GM12878 (cell line): ENCODE results near the gene APLP1. TPM values are rescaled to one million over a fixed set of nuclear protein-coding genes. Genes with fewer than 3 reads are reported as not detected.

Experiments
- ATAC-seq: fragments of 200-7000 bp; cut with Tn5 transposase; 3 replicates; pipeline ENCODE4 v1.9.1; 2020; ENCODE audit warnings: mild to moderate bottlenecking, moderate library complexity
- BruUV-seq: library from RNA; stranded (reverse); fragments of 400-500 nt; replicated peaks from 2 replicates; lab custom pipeline; 2021; lab: Mats Ljungman, UMichigan
- CTCF ChIA-PET: fragments of 300-600 bp; sonication (Branson Sonifier 250); formaldehyde crosslinking; extraction: SDS; loops from one replicate; lab custom pipeline; 2021; ENCODE audit warnings: inconsistent platforms; lab: Yijun Ruan, JAX
- POLR2A ChIA-PET: fragments of 350-600 bp; formaldehyde crosslinking; extraction: SDS; loops from one replicate; lab custom pipeline; 2021; ENCODE audit warnings: inconsistent platforms; lab: Charles Lee
- RAD21 ChIA-PET: fragments of 300-600 bp; sonication (Branson Sonifier 250); formaldehyde crosslinking; loops from one replicate; lab custom pipeline; 2023; ENCODE audit warnings: antibody characterized with exemption; ENCODE audit not compliant: unreplicated experiment; lab: Charles Lee
- SMC1A ChIA-PET: fragments of 300-600 bp; sonication (Branson Sonifier 250); formaldehyde crosslinking; loops from one replicate; lab custom pipeline; 2023; ENCODE audit not compliant: unreplicated experiment, uncharacterized antibody; lab: Charles Lee
- DNase-seq: peaks from one replicate; pipeline ENCODE4 v3.0.0-alpha.2; 2011; ENCODE audit warnings: low read depth, low spot score
- FAIRE-seq: peaks from 3 replicates; lab custom pipeline; 2011; peaks lifted over from hg19 to GRCh38; lab: Jason Lieb, UNC
- H2AFZ ChIP-seq: 2 replicates; pipeline ENCODE4 v1.6.0; 2011; ENCODE audit warnings: low read depth, low read length, control low read depth; ENCODE audit not compliant: control insufficient read depth
- H3K27ac ChIP-seq: 2 replicates; pipeline ENCODE4 v1.5.1; 2011; ENCODE audit warnings: control low read depth; ENCODE audit not compliant: control insufficient read depth, insufficient read depth
- H3K27me3 ChIP-seq, 2 experiments: replicated peaks in 1 of 2; 2 replicates each; pipeline versions ENCODE4 v1.6.0 to v1.6.1; 2011; ENCODE audit warnings: low read length in 1 of 2; ENCODE audit not compliant: control insufficient read depth in 2 of 2, insufficient read depth in 2 of 2
- H3K36me3 ChIP-seq, 2 experiments: 2 replicates each; pipeline ENCODE4 v1.5.1; 2011; ENCODE audit warnings: low read length in 1 of 2; ENCODE audit not compliant: control insufficient read depth in 2 of 2, insufficient read depth in 2 of 2
- H3K4me1 ChIP-seq: 2 replicates; pipeline ENCODE4 v1.6.1; 2011; ENCODE audit warnings: mild to moderate bottlenecking, low read length, moderate library complexity, mixed read lengths; ENCODE audit not compliant: control insufficient read depth, insufficient read depth
- H3K4me2 ChIP-seq: 2 replicates; pipeline ENCODE4 v1.6.0; 2011; ENCODE audit warnings: control low read depth; ENCODE audit not compliant: control insufficient read depth, insufficient read depth
- H3K4me3 ChIP-seq: fragments of 200-600 bp; sonication (generic); 2 replicates; pipeline ENCODE4 v1.5.1; 2016
- H3K79me2 ChIP-seq: 2 replicates; pipeline ENCODE4 v1.6.0; 2011; ENCODE audit warnings: low read length; ENCODE audit not compliant: control insufficient read depth, insufficient read depth
- H3K9ac ChIP-seq: 2 replicates; pipeline ENCODE4 v1.8.0; 2011; ENCODE audit warnings: low read length, control low read depth, mixed read lengths; ENCODE audit not compliant: control insufficient read depth, insufficient read depth
- H3K9me3 ChIP-seq: replicated peaks from 3 replicates; pipeline ENCODE4 v1.5.1; 2011; ENCODE audit warnings: mild to moderate bottlenecking, low read length; ENCODE audit not compliant: control insufficient read depth, insufficient read depth
- H4K20me1 ChIP-seq: 2 replicates; pipeline ENCODE4 v1.6.0; 2011; ENCODE audit not compliant: control insufficient read depth, insufficient read depth
- E4F1 ChIP-seq: fragments of 450-650 bp; IDR thresholded peaks from 2 replicates; pipeline ENCODE4 v1.6.1; 2018; ENCODE audit warnings: borderline replicate concordance, mild to moderate bottlenecking; ENCODE audit not compliant: partially characterized antibody
- NKRF ChIP-seq: fragments of 450-650 bp; conservative IDR thresholded peaks from 2 replicates; pipeline ENCODE4 v1.6.1; 2017; ENCODE audit warnings: mild to moderate bottlenecking, moderate library complexity
- POLR2AphosphoS5 ChIP-seq: IDR thresholded peaks from 2 replicates; pipeline ENCODE4 v1.6.1; 2011; ENCODE audit warnings: mild to moderate bottlenecking, low read length, inconsistent platforms
- ZBED1 ChIP-seq: IDR thresholded peaks from 2 replicates; pipeline ENCODE4 v1.6.1; 2016; ENCODE audit warnings: borderline replicate concordance
- ZNF384 ChIP-seq: IDR thresholded peaks from 2 replicates; pipeline ENCODE4 v1.6.1; 2012; ENCODE audit warnings: low read depth, mild to moderate bottlenecking, low read length, improper control_type of control experiment, borderline replicate concordance
- WGBS: methylation state at CpG from one replicate; pipeline ENCODE4 v1.1.6; 2016; ENCODE audit warnings: low lambda C conversion rate; ENCODE audit not compliant: insufficient replicate concordance, insufficient coverage; ENCODE audit errors: missing lambda C conversion rate; 5-methylcytosine and 5-hydroxymethylcytosine counted together
- in situ Hi-C: fragments of 300-500 bp; cut with MboI; formaldehyde crosslinking; loops from 9 replicates; pipeline ENCODE4 v1.14.3; 2018; ENCODE audit warnings: mixed read lengths
- intact Hi-C: fragments of 100-400 bp; cut with micrococcal nuclease; formaldehyde crosslinking; loops from one replicate; pipeline ENCODE4 v1.14.2; 2022; ENCODE audit not compliant: unreplicated experiment
- polyA plus RNA-seq, 11 experiments: library from polyadenylated mRNA; depleted of rRNA in 4 of 11; unstranded in 6 of 11; stranded (reverse) in 5 of 11; fragments of >200 nt; fragmentation: Nextera tagmentation in 4 of 11; fragmentation: Illumina TruSeq in 1 of 11; extraction: Ambion mirVana in 4 of 11; extraction: Trizol in 1 of 11; gene quantifications; 1 replicate in 1 of 11; 2 replicates in 10 of 11; pipeline versions ENCODE4 v1.2.1 to v1.2.3, GENCODE V29; 2011 to 2016; ENCODE audit warnings: inconsistent platforms in 2 of 11, missing spikeins in 2 of 11, low read depth in 1 of 11
- total RNA-seq, 4 experiments: library from RNA; depleted of rRNA in 3 of 4; stranded (reverse); fragments of >200 nt in 3 of 4; fragmentation: Illumina TruSeq in 1 of 4; extraction: Trizol in 1 of 4; gene quantifications; 2 replicates each; pipeline versions ENCODE4 v1.2.1 to v1.2.3, GENCODE V29; 2013 to 2021

The APLP1 gene
- total and polyA plus RNA-seq, 10 of the 15 experiments (the other 5 are each of a cell fraction or from before 2014, with no cell fraction given): 0.07 to 2.2 (median 0.91) TPM; not detected in 1

DNA sequence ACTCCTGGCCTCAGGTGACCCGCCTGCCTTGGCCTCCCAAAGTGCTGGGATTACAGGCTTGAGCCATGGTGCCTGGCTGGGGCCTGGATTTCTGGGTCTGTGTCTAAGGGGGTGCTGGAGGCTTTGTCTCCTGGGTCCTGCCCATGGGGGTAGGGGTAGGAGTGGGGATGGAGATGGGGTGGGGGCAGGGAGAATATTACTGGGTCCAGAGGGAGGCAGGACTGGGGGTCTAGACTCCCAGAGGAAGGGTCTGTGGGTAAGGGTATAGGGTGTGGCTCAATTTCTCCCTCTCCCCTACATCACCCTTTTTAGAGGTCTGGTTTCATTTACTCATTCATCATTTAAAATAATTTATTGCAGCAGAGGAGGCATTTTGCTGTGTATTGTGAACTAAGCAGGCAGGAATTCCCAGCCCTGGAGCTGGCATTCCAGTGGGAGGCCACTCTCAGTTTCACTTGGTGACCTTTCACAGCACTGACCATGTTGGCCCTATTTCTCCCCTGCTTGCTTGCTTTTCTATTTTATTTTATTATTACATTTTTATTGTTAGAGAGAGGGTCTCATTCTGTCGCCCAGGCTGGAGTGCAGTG is 32.8 kb downstream of the APLP1 start:
- no peak for TF ChIP-seq E4F1
- TF ChIP-seq POLR2AphosphoS5: no peak
- TF ChIP-seq ZBED1: no peak
- no peak for TF ChIP-seq ZNF384
- TF ChIP-seq NKRF: no peak
- no peaks in the 10 kb centered on the region for H4K20me1 ChIP-seq
- intact Hi-C loops (loop anchor here (5.0 kb wide), 1 partner anchor 189 kb away; no protein-coding TSS in a partner anchor), in situ Hi-C loops (loop anchor here (10.0 kb wide), 1 partner anchor 566 kb away; no protein-coding TSS in a partner anchor)
- H3K4me1 ChIP-seq: peaks cover 36% of the 10 kb centered on the region
- ChIA-PET RAD21 (interaction anchor here (0.6 to 1.6 kb wide), 7 partner anchors 8 to 206 kb away, joined by 3 to 12 read pairs (median 4); no protein-coding TSS in a partner anchor), CTCF (no interaction called here), SMC1A (interaction anchor here (0.8 to 1.7 kb wide), 3 partner anchors 7 to 161 kb away, joined by 3 to 6 read pairs (median 6); no protein-coding TSS in a partner anchor), POLR2A (interaction anchor here (0.6 to 2.0 kb wide), 11 partner anchors 8 to 204 kb away, joined by 3 to 14 read pairs (median 6); no protein-coding TSS in a partner anchor)
- H3K27me3 ChIP-seq: no peaks in the 10 kb centered on the region
- H3K27ac ChIP-seq: peak overlapping the region; percentile 96
- FAIRE-seq (no peak), DNase-seq (no peak), ATAC-seq (no peak)
- 18% methylated on average over 2 of the region's 2 CpGs for WGBS
- peak overlapping the region; percentile 98 for H3K4me2 ChIP-seq
- peak overlapping the region; percentile 96 for H3K4me3 ChIP-seq
- H3K9me3 ChIP-seq: no peaks in the 10 kb centered on the region
- no peak overlapping the region for H2AFZ ChIP-seq
- H3K9ac ChIP-seq: peak overlapping the region; percentile 95
- no TSS peak for BruUV-seq
- peaks cover 3 to 7% of the 10 kb centered on the region in 2 experiments; a peak in 3 of 4 replicates for H3K36me3 ChIP-seq
- peaks cover 36% of the 10 kb centered on the region for H3K79me2 ChIP-seq
